Nephron progenitor cell (in vitro differentiated cells): ENCODE data around the gene FRG2C.
"Not testable (repeated sequence)": the region's sequence is repeated elsewhere in the genome, so short reads cannot be mapped to it uniquely, and the experiment has no call there.

ENCODE experiments used
- DNase-seq: peaks from one replicate; pipeline ENCODE4 v3.0.0; 2021
- H3K27ac Mint-ChIP-seq: 2 replicates; pipeline ENCODE4 v1.8.0; 2021; ENCODE audit warnings: mild to moderate bottlenecking, moderate library complexity, mixed read lengths
- H3K27me3 Mint-ChIP-seq: 2 replicates; pipeline ENCODE4 v1.8.0; 2021; ENCODE audit warnings: mild to moderate bottlenecking, low read depth, mixed read lengths; ENCODE audit not compliant: poor library complexity
- H3K36me3 Mint-ChIP-seq: 2 replicates; pipeline ENCODE4 v1.8.0; 2021; ENCODE audit warnings: low read depth, mixed read lengths
- H3K4me1 Mint-ChIP-seq: 2 replicates; pipeline ENCODE4 v1.8.0; 2021; ENCODE audit warnings: mixed read lengths
- H3K4me3 Mint-ChIP-seq: 2 replicates; pipeline ENCODE4 v1.8.0; 2021; ENCODE audit warnings: mild to moderate bottlenecking, moderate library complexity, mixed read lengths
- H3K9me3 Mint-ChIP-seq: 2 replicates; pipeline ENCODE4 v1.8.0; 2021; ENCODE audit warnings: mild to moderate bottlenecking, moderate library complexity, mixed read lengths
- TF ChIP-seq, protein P1 (sequence below): fragments of 200-600 bp; sonication (generic); IDR thresholded peaks from 2 replicates; pipeline ENCODE4 v1.5.0; 2021; ENCODE audit warnings: antibody characterized with exemption

FRG2C gene

DNA sequence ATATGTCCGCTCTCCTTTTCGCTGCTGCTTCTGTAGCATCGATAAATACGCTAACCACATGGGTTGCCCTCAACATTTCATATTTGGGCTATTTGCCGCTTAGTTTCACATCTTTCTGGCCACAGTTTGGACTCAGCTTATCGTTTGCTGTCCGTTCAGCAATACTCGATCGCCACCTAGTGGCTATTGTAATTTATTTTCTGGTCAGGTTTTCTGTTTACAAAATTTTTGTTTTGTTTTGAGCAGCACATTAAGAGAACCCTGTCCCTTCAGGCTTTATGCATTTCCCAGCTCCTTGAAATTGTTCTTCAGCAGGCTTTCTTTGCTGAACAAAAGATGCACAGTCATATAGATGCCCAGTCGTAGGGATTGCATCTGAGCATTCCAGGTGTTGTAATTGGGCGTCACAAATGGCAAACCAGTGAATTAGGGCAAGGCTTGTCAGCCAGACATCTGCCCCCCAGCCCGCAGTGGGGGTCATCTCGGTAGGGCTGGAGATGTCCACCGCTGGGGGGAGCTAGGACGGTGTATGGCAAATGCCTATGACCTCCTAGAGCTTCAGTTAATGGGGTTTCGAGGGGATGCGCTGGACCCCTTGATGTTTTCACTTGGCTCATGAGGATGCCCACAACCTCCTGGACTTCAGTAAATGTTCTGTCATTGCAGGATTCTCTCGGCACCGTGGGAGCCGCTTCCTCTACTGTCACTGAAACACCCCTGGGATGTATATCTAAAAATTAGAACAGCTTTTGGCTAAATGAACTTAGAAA lies 20.9 kb upstream of the FRG2C start:
- H3K36me3 Mint-ChIP-seq, H3K27ac Mint-ChIP-seq, H3K9me3 Mint-ChIP-seq, H3K27me3 Mint-ChIP-seq, DNase-seq: not testable (repeated sequence)
- Mint-ChIP-seq H3K4me3 (peak overlapping the region; percentile 71), H3K4me1 (peaks cover 29% of the 10 kb centered on the region)
- TF ChIP-seq, protein P1, sequence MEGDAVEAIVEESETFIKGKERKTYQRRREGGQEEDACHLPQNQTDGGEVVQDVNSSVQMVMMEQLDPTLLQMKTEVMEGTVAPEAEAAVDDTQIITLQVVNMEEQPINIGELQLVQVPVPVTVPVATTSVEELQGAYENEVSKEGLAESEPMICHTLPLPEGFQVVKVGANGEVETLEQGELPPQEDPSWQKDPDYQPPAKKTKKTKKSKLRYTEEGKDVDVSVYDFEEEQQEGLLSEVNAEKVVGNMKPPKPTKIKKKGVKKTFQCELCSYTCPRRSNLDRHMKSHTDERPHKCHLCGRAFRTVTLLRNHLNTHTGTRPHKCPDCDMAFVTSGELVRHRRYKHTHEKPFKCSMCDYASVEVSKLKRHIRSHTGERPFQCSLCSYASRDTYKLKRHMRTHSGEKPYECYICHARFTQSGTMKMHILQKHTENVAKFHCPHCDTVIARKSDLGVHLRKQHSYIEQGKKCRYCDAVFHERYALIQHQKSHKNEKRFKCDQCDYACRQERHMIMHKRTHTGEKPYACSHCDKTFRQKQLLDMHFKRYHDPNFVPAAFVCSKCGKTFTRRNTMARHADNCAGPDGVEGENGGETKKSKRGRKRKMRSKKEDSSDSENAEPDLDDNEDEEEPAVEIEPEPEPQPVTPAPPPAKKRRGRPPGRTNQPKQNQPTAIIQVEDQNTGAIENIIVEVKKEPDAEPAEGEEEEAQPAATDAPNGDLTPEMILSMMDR, result peak; percentile 63

DNA sequence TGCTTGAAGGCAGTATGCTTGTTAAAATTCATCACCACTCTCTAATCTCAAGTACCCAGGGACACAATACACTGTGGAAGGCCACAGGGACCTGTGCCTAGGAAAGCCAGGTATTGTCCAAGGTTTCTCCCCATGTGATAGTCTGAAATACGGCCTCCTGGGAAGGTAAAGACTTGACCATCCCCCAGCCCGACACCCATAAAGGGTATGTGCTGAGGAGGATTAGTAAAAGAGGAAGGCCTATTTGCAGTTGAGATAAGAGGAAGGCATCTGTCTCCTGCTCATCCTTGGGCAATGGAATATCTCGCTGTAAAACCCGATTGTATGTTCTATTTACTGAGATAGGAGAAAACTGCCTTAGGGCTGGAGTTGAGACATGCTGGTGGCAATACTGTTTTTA lies 18.6 kb upstream of the FRG2C start:
- not testable (repeated sequence) for DNase-seq, H3K27ac Mint-ChIP-seq, H3K9me3 Mint-ChIP-seq, H3K36me3 Mint-ChIP-seq, H3K4me3 Mint-ChIP-seq
- peaks cover 11% of the 10 kb centered on the region for H3K27me3 Mint-ChIP-seq
- H3K4me1 Mint-ChIP-seq, result peaks cover 25% of the 10 kb centered on the region

- DNase-seq, result no peak
- peaks cover 37% of the 10 kb centered on the region for H3K27me3 Mint-ChIP-seq
- no peaks in the 10 kb centered on the region for H3K36me3 Mint-ChIP-seq
- TF ChIP-seq, protein P1, result no peak
- H3K4me3 Mint-ChIP-seq, result no peak overlapping the region
- H3K27ac Mint-ChIP-seq, result no peak overlapping the region
- peaks cover 7% of the 10 kb centered on the region for H3K9me3 Mint-ChIP-seq
- H3K4me1 Mint-ChIP-seq, result peaks cover 5% of the 10 kb centered on the region
Observed at GRCh38 chr3:75650191-75650590, 13.9 kb upstream of the FRG2C start.

DNA sequence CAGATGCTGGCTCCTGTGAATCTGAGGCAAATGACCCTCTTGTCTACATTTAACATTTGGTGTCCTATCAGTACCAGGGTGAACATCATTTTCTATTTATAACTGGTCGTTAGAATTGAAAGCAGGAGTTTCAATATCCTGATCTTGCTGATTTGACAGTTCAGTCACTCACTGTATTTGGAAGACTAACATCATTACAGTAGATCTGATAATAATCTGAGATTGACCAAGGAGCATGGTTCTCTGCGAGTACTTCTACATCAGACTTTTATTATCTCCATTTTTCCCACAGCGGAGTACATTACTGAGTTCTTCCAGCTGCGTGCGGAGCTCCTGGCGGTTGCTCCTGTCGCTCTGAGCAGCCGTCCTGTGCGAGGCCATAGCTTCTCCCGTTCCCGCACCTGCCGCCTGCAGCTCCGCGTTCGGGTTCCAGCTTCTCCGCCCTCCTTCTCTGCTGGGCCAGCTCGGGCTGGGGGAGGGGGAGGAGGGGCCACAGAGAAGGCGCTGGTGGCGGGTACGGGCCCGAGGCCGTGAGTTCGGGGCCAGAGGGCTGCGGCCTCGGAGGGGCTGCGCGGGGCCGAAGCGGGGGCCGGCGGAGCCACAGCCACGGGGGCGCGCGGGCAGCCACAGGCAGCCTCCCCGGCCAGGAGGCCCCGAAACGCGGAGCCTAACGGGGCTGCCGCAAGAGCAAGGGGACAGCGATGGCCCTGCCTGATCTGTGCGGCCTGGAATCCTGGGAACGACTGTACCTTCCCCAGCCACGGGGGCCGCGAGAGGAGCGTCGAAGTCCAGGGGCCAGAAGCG lies 8.8 kb upstream of the FRG2C start:
- Mint-ChIP-seq H3K9me3 (peaks cover 16% of the 10 kb centered on the region), H3K27me3 (peaks cover 71% of the 10 kb centered on the region), H3K4me3 (peak overlapping the region; percentile 18)
- not testable (repeated sequence) for H3K27ac Mint-ChIP-seq, H3K36me3 Mint-ChIP-seq, H3K4me1 Mint-ChIP-seq
- DNase-seq, result peak; percentile 29

GRCh38 chr3:75655956-75656355 lies 8.2 kb upstream of the FRG2C start:
- not testable (repeated sequence) for H3K4me1 Mint-ChIP-seq, H3K36me3 Mint-ChIP-seq, H3K27ac Mint-ChIP-seq, DNase-seq
- H3K27me3 Mint-ChIP-seq, result peaks cover 77% of the 10 kb centered on the region
- peaks cover 16% of the 10 kb centered on the region for H3K9me3 Mint-ChIP-seq
- H3K4me3 Mint-ChIP-seq, result peak overlapping the region; percentile 18

DNA sequence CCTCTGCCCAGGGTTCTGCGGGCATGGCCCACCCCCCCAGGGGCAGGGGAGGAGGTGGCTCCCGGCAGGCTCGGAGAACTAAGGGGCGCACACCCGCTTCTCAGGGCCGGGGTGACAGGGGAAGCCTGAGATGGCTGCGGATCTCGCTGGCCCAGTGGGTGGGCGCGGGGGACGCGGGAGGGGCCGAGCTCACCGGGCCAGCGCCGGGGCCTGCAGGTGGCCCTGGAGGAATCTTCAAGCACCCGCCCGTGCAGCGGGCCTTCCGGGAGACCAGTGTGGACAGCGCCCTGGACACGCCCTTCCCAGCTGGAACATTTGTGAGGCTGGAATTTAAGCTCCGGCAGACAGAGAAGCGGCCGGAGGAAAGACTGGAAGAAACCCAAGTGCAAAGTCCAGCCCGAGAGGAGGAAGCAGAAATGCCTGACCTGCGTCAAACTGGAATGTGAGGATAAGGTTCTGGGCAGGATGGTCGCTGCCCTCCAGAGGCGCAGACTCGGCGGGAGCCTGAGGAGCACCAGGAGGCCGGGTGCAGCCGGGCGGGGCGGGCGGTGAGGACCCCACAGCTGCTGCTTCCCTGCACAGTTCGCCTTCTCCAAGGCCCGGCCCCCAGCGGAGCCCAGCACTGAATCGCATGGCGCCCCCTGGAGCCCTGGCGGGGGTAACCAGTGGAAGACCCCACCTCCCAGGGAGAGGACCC lies 5.6 kb upstream of the FRG2C start:
- not testable (repeated sequence) for H3K27ac Mint-ChIP-seq, H3K4me1 Mint-ChIP-seq, H3K36me3 Mint-ChIP-seq
- TF ChIP-seq, protein P1, result peak; percentile 46
- peaks cover 23% of the 10 kb centered on the region for H3K9me3 Mint-ChIP-seq
- H3K4me3 Mint-ChIP-seq, result peak overlapping the region; percentile 90
- peak; percentile 68 for DNase-seq
- H3K27me3 Mint-ChIP-seq, result peaks cover 83% of the 10 kb centered on the region

DNA sequence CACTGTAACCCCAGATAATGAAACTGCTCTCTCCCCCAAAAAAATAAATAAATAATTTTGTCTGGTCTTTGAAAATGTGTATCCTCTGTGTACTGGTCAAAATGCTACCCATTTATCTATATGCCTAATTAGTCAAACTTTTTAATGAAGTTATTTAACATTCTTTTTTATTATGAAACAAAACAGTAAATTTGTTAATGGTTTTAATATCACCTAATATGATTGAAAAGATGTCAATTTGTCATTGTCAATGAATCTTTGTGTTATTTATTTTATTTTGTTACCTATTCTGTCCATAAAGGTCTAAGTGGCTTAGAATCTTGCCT lies 5.1 kb upstream of the FRG2C start:
- Mint-ChIP-seq H3K27me3 (peaks cover 83% of the 10 kb centered on the region), H3K4me3 (peak overlapping the region; percentile 90), H3K9me3 (peaks cover 25% of the 10 kb centered on the region)
- DNase-seq, H3K4me1 Mint-ChIP-seq, H3K36me3 Mint-ChIP-seq, H3K27ac Mint-ChIP-seq: not testable (repeated sequence)

DNA sequence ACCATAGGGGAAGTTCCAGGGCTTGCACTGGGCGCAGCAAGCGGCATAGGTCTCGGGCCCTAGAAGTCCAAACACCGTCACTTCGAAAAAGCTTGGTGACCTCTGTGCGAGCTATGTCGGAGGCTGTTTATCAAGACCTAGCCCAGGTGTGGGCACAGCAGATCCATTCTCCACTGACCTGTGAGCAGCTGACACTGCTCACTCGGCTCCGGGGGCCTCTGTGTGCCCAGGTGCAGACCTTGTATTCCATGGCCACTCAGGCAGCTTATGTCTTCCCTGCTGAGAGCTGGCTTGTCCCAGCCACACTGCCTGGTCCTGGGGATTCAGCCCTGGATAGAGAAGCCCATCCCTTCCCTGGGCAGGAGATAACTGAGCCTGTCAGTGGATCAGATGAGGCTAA lies 1.5 kb downstream of the FRG2C start:
- peaks cover 19% of the 10 kb centered on the region for H3K4me1 Mint-ChIP-seq
- H3K27ac Mint-ChIP-seq, H3K36me3 Mint-ChIP-seq, H3K4me3 Mint-ChIP-seq, DNase-seq: not testable (repeated sequence)
- peaks cover 89% of the 10 kb centered on the region for H3K27me3 Mint-ChIP-seq
- peaks cover 54% of the 10 kb centered on the region for H3K9me3 Mint-ChIP-seq

DNA sequence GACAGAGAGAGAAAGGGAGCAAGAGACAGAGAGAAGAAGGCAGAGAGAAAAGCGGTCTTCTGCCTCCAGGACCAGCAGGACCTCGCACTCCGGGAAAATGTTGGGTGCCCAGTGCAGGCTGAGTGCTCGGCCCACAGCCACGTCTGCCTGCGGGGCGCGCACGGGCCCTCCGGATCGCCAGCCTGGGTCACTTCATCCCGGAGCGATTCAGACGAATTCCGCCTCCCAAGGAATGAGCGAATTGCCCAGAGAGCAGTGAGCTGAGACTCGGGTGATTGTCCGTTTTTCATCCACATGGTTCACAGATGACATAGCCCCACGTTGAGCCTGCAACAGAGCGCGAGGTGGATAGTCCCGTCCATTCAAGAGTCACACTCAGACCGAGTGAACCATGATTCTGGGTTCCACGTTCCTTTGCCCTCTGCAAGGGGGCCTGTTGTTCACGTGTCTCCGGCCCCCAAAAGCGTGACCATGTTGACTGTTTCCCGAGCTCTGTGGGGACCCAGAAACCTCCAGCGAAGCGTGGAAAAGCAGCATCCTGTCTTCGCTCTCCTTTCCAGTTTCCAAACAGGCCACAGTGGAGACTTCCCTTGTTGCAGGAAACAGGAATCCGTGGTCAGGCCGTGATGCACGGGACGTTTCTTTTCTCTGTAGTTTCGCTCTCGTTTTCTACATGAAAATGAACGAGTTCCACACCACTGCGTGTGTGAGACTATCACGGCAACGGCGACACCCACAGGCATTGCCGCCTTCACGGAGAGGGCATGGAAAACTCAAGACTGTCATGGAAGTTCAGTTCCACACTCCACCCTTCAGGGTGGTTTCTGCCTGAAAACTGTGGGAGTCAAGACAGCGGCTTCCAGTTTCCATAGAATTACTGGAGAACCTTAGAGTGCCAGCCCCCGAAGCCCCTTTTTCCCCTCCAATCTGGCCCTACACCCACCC lies 3.9 kb downstream of the FRG2C start:
- peak overlapping the region; percentile 73 for H3K4me3 Mint-ChIP-seq
- peaks cover 100% of the 10 kb centered on the region for H3K27me3 Mint-ChIP-seq
- H3K9me3 Mint-ChIP-seq, result peaks cover 58% of the 10 kb centered on the region
- not testable (repeated sequence) for H3K36me3 Mint-ChIP-seq, H3K27ac Mint-ChIP-seq
- DNase-seq, result peak; percentile 20
- peaks cover 32% of the 10 kb centered on the region for H3K4me1 Mint-ChIP-seq

GRCh38 chr3:75668759-75669347 lies 4.7 kb downstream of the FRG2C start:
- not testable (repeated sequence) for H3K4me3 Mint-ChIP-seq, H3K27ac Mint-ChIP-seq
- peaks cover 15% of the 10 kb centered on the region for H3K36me3 Mint-ChIP-seq
- peaks cover 35% of the 10 kb centered on the region for H3K4me1 Mint-ChIP-seq
- H3K27me3 Mint-ChIP-seq, result peaks cover 100% of the 10 kb centered on the region
- peak; percentile 63 for DNase-seq
- peaks cover 62% of the 10 kb centered on the region for H3K9me3 Mint-ChIP-seq
